GM19328 (cell line): ENCODE results near the gene SMIM21.

Source experiments
- ATAC-seq: cut with Tn5 transposase; IDR thresholded peaks from one replicate; pipeline ENCODE4 v1.9.1; 2021; ENCODE audit warnings: mild to moderate bottlenecking, moderate library complexity; ENCODE audit not compliant: unreplicated experiment

The SMIM21 gene

GRCh38 chr18:75428490-75428889, 987 bp upstream of the SMIM21 start:
- no peak for ATAC-seq

GRCh38 chr18:75422341-75422910, 5.1 kb downstream of the SMIM21 start:
- ATAC-seq: no peak

- ATAC-seq: no peak
Observed at GRCh38 chr18:75421656-75422055, 5.8 kb downstream of the SMIM21 start.

- no peak for ATAC-seq
Observed at GRCh38 chr18:75418293-75419005, 9.1 kb downstream of the SMIM21 start.

- no peak for ATAC-seq
Observed at GRCh38 chr18:75410611-75411010, 16.9 kb downstream of the SMIM21 start.

- no peak for ATAC-seq
Observed at GRCh38 chr18:75409806-75410205, 17.7 kb downstream of the SMIM21 start.

GRCh38 chr18:75408554-75409506, 18.7 kb downstream of the SMIM21 start:
- no peak for ATAC-seq

GRCh38 chr18:75407468-75408437, 19.8 kb downstream of the SMIM21 start:
- ATAC-seq: no peak

- ATAC-seq: no peak
Observed at GRCh38 chr18:75406491-75407445, 20.7 kb downstream of the SMIM21 start.

- no peak for ATAC-seq
Observed at GRCh38 chr18:75405351-75405750, 22.2 kb downstream of the SMIM21 start.

GRCh38 chr18:75400366-75400765, 27.1 kb downstream of the SMIM21 start:
- no peak for ATAC-seq

GRCh38 chr18:75395137-75395536, 32.4 kb downstream of the SMIM21 start:
- ATAC-seq: no peak

GRCh38 chr18:75393721-75394120, 33.8 kb downstream of the SMIM21 start:
- no peak for ATAC-seq

- ATAC-seq: no peak
Observed at GRCh38 chr18:75392226-75392578, 35.3 kb downstream of the SMIM21 start.

- ATAC-seq: no peak
Observed at GRCh38 chr18:75391279-75392225, 36.0 kb downstream of the SMIM21 start.

- ATAC-seq: no peak
Observed at GRCh38 chr18:75390854-75391253, 36.6 kb downstream of the SMIM21 start.

GRCh38 chr18:75384144-75384543, 43.4 kb downstream of the SMIM21 start:
- no peak for ATAC-seq
